Measurements from ENCODE around the gene RNF207. TPM values are rescaled to one million over a fixed set of nuclear protein-coding genes. Genes with fewer than 3 reads are reported as not detected.

The RNF207 gene
- total RNA-seq, 2 donors from 2014 or later: 45.7 to 47.4 TPM

DNA sequence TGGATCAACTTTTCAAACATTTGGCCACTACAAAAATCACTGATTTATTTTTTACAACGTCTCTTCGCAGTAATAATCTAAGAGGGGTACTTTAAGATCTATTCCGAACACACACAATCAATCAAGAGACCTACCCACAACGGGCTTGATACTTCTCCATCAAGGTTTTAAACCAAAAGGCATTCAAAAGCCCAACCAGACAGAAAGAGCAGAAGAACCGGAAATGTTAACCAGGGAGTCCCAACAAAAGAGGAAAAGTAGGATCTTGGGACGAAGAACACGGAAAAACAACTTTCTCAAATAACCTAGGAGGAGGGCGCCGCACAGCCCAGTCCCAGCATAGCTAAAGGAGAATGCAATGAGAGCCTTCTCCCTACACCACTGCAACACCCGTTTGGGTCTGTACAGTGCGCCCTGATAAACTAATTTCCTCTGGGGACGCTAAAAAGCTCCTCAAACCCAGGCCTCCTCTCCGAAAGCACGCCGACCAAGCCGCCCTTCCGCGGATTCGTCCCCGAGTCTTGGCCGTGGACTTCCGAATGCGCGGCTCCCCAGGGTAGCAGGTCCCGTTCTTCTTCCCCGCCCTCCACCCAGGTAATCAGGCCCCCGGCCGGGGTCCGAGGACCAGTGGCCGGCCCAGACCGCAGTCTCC lies 7.1 kb upstream of the RNF207 start:
- intact Hi-C loops (cut with DNase I): no loop called here
- H3K27me3 ChIP-seq (replicated peaks; ENCODE audit: insufficient read depth): no peaks in the 10 kb centered on the region
- no peaks in the 10 kb centered on the region for H3K9me3 ChIP-seq
- peaks cover 4% of the 10 kb centered on the region for H3K4me1 ChIP-seq (replicated peaks)
- peak overlapping the region; percentile 57 to 67 for H3K27ac ChIP-seq
- peaks cover 0 to 8% of the 10 kb centered on the region in 2 donors for H3K36me3 ChIP-seq
- no peak for TF ChIP-seq POLR2AphosphoS5 (IDR thresholded peaks at IDR 0.05)
- TF ChIP-seq, protein P1, sequence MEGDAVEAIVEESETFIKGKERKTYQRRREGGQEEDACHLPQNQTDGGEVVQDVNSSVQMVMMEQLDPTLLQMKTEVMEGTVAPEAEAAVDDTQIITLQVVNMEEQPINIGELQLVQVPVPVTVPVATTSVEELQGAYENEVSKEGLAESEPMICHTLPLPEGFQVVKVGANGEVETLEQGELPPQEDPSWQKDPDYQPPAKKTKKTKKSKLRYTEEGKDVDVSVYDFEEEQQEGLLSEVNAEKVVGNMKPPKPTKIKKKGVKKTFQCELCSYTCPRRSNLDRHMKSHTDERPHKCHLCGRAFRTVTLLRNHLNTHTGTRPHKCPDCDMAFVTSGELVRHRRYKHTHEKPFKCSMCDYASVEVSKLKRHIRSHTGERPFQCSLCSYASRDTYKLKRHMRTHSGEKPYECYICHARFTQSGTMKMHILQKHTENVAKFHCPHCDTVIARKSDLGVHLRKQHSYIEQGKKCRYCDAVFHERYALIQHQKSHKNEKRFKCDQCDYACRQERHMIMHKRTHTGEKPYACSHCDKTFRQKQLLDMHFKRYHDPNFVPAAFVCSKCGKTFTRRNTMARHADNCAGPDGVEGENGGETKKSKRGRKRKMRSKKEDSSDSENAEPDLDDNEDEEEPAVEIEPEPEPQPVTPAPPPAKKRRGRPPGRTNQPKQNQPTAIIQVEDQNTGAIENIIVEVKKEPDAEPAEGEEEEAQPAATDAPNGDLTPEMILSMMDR (IDR thresholded peaks at IDR 0.05): no peak
- no peak for TF ChIP-seq POLR2A (IDR thresholded peaks at IDR 0.05)
- H3K4me3 ChIP-seq: peak overlapping the region; percentile 97 to 98
- under 1% methylated on average over 31 of the region's 31 CpGs for WGBS
- DNase-seq (ENCODE audit: low spot score): no peak

DNA sequence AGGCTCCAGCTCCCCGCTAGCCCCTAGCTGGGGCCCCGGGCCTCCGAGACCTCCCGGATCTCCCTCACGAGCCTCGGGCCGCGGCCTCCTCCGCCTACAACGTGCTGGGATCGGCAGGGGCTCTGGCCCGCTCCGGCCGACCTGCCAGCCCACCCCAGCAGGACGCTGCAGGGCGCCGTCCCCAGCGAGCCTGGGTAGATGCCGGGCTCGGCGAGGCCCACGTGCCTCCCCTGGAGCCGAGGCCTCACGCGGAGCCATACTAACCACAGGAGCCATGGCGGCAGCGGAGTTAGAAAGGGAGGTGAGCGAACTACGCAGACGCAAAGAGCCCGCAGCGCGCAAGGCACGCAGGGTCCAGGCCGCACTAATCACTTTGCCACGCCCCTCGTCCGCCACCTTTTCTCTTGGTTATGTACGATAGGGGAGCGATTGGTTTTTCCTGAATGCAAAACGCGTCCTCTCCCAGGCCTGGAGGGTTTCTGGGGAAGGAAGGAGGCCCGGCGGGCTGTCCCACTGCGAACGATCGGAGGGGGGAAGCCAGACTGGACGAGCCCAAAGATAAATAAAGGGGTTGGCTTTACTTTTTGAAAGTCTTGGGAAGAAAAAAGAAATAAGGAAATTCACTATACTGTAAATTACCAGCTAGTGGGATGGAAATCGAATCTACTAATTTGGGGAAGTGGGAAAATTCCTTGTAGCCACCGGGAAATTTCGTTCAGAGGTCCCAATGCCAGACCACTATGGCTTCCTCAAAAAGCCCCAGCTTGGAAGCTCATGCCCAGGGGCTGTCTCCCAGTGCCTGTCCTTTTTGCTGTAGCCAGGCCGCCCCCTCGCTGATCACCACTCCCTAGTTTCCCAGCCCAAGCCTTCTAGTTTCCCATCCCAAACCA lies 6.4 kb upstream of the RNF207 start, which contains the start of gene RPL22:
Gene RPL22, minus strand, starts transcription at position 298 of the 890 bp plus-strand sequence. Its CDS starts 22 bp downstream, at position 276.
- peak within 1 kb of the TSS; percentile 57 to 67 for H3K27ac ChIP-seq
- H3K27me3 ChIP-seq (replicated peaks; ENCODE audit: insufficient read depth): no peaks in the 10 kb centered on the region
- intact Hi-C loops (cut with DNase I): no loop called here
- peaks cover 0 to 2% of the 10 kb centered on the region in 2 donors for H3K36me3 ChIP-seq
- H3K4me1 ChIP-seq (replicated peaks): peaks cover 4% of the 10 kb centered on the region
- no peaks in the 10 kb centered on the region for H3K9me3 ChIP-seq
- under 1% methylated on average over 49 of the region's 53 CpGs for WGBS
- DNase-seq (ENCODE audit: low spot score): peak; percentile 97
- H3K4me3 ChIP-seq: peak within 1 kb of the TSS; percentile 97 to 98
- peak; percentile 85 for TF ChIP-seq POLR2A (IDR thresholded peaks at IDR 0.05)
- TF ChIP-seq, protein P1 (IDR thresholded peaks at IDR 0.05): peak in 1 of 4 experiments; percentile 27
- TF ChIP-seq POLR2AphosphoS5 (IDR thresholded peaks at IDR 0.05): peak; percentile 99

GRCh38 chr1:6200188-6200809 lies 5.6 kb upstream of the RNF207 start:
- Histone ChIP-seq H3K9me3 (no peaks in the 10 kb centered on the region), H3K4me1 (replicated peaks) (peaks cover 4% of the 10 kb centered on the region), H3K36me3 (no peaks in the 10 kb centered on the region), H3K4me3 (peak overlapping the region; percentile 97 to 98), H3K27ac (peak overlapping the region; percentile 57 to 67), H3K27me3 (replicated peaks; ENCODE audit: insufficient read depth) (no peaks in the 10 kb centered on the region)
- WGBS: 56% methylated on average over 10 of the region's 10 CpGs
- intact Hi-C loops (cut with DNase I): no loop called here
- TF ChIP-seq POLR2A (IDR thresholded peaks at IDR 0.05) (no peak), POLR2AphosphoS5 (IDR thresholded peaks at IDR 0.05) (no peak)
- TF ChIP-seq, protein P1 (IDR thresholded peaks at IDR 0.05): no peak
- no peak for DNase-seq (ENCODE audit: low spot score)

- H3K27ac ChIP-seq: no peak overlapping the region
- no peak for DNase-seq (ENCODE audit: low spot score)
- peaks cover 4% of the 10 kb centered on the region for H3K4me1 ChIP-seq (replicated peaks)
- intact Hi-C loops (cut with DNase I): no loop called here
- no peaks in the 10 kb centered on the region for H3K9me3 ChIP-seq
- 88% methylated on average over 7 of the region's 7 CpGs for WGBS
- no peak overlapping the region for H3K4me3 ChIP-seq
- TF ChIP-seq, protein P1 (IDR thresholded peaks at IDR 0.05): no peak
- TF ChIP-seq POLR2A (IDR thresholded peaks at IDR 0.05) (no peak), POLR2AphosphoS5 (IDR thresholded peaks at IDR 0.05) (no peak)
- no peaks in the 10 kb centered on the region for H3K27me3 ChIP-seq (replicated peaks; ENCODE audit: insufficient read depth)
- H3K36me3 ChIP-seq: no peaks in the 10 kb centered on the region
These were observed 3.7 kb upstream of the RNF207 start for GRCh38 chr1:6202256-6202655.
